ENCODE data around the gene PIK3CA. TPM values are rescaled to one million over a fixed set of nuclear protein-coding genes. Genes with fewer than 3 reads are reported as not detected.
A peak's percentile ranks its signal among the peaks of the same experiment; 100 is the strongest.

The PIK3CA gene
- total RNA-seq, 1 experiment from 2014 or later: 12.0 TPM

- no peak for DNase-seq
- Histone ChIP-seq H2BK5ac (ENCODE audit: insufficient read length, low read length) (no peak overlapping the region), H3K9ac (ENCODE audit: extremely low read depth, insufficient read length, low read length) (no peak overlapping the region), H3K4ac (ENCODE audit: low read depth, low read length) (no peak overlapping the region), H2BK15ac (ENCODE audit: low read depth, low read length) (no peak overlapping the region), H2BK120ac (ENCODE audit: low read depth, low read length, poor library complexity, severe bottlenecking) (no peak overlapping the region), H3K4me2 (ENCODE audit: insufficient read depth, insufficient read length, low read length) (no peak overlapping the region), H3K4me1 (ENCODE audit: insufficient read depth, low read length) (peaks cover 3% of the 10 kb centered on the region; the same call in 1 of the 2 replicates), H3K18ac (ENCODE audit: insufficient read length, low read depth, low read length) (no peak overlapping the region), H3K9me3 (ENCODE audit: control insufficient read depth, low read depth, low read length) (no peaks in the 10 kb centered on the region), H3K23ac (ENCODE audit: insufficient read length, low read depth, low read length) (no peak overlapping the region), H3T11ph (ENCODE audit: low read length) (no peak overlapping the region), H4K91ac (ENCODE audit: insufficient read length, low read depth, low read length) (no peak overlapping the region), H3K79me1 (ENCODE audit: insufficient read depth, low read depth, low read length, poor library complexity, severe bottlenecking) (no peaks in the 10 kb centered on the region), H3K27ac (ENCODE audit: insufficient read length, low read depth, low read length) (no peak overlapping the region), H3K14ac (ENCODE audit: insufficient read depth, low read length) (no peak overlapping the region), H3K23me2 (ENCODE audit: insufficient read length, low read depth, low read length, poor library complexity, severe bottlenecking) (no peaks in the 10 kb centered on the region), H4K8ac (replicated peaks; ENCODE audit: insufficient read length, low read depth, low read length) (no peak overlapping the region), H3K56ac (ENCODE audit: insufficient read length, low read depth, low read length) (no peak overlapping the region), H2BK12ac (ENCODE audit: insufficient read length, low read depth, low read length) (no peak overlapping the region), H3K79me2 (ENCODE audit: insufficient read depth, low read length) (no peaks in the 10 kb centered on the region), H2BK20ac (ENCODE audit: low read depth, low read length, poor library complexity, severe bottlenecking) (no peak overlapping the region), H2AFZ (ENCODE audit: low read length) (no peak overlapping the region), H2AK5ac (ENCODE audit: insufficient read length, low read length) (no peak overlapping the region), H4K20me1 (ENCODE audit: control insufficient read depth, insufficient read depth, insufficient read length) (no peaks in the 10 kb centered on the region), H3K27me3 (ENCODE audit: insufficient read depth, low read length) (no peaks in the 10 kb centered on the region), H4K5ac (ENCODE audit: insufficient read length, low read depth, low read length) (no peak overlapping the region)
- peak overlapping the region in 2 of 3 experiments; percentile 29 to 88; a peak in 4 of 7 replicates for H3K27ac Mint-ChIP-seq
- H3K4me1 Mint-ChIP-seq: peaks cover 19 to 25% of the 10 kb centered on the region in 2 experiments
- no peaks in the 10 kb centered on the region for H3K27me3 Mint-ChIP-seq (ENCODE audit: low read depth)
- no peak overlapping the region for H3K4me3 Mint-ChIP-seq
- TF ChIP-seq CTCF (conservative IDR thresholded peaks at IDR 0.05): no peak
- peaks cover 18 to 32% (median 28%) of the 10 kb centered on the region in 3 experiments for H3K36me3 Mint-ChIP-seq (ENCODE audit: insufficient read depth in 1 of 3, low read depth in 3 of 3)
- H3K9me3 Mint-ChIP-seq: no peaks in the 10 kb centered on the region
- WGBS (ENCODE audit: extremely low coverage, insufficient read length, low lambda C conversion rate): 100% methylated on average over 2 of the region's 3 CpGs
Measured at GRCh38 chr3:179227349-179227748, 79.2 kb downstream of the PIK3CA start.

Measured in H9 (cell line).